Keratinocyte (primary cell): ENCODE data around the gene RNU6-8. TPM values are rescaled to one million over a fixed set of nuclear protein-coding genes. Genes with fewer than 3 reads are reported as not detected.

Experiments
- DNase-seq: peaks from one replicate; pipeline ENCODE4 v3.0.0-alpha.2; 2011; ENCODE audit warnings: low read depth, missing footprints, low spot score
- FAIRE-seq: peaks from 2 replicates; lab custom pipeline; 2011; peaks lifted over from hg19 to GRCh38; lab: Jason Lieb, UNC
- H2AFZ ChIP-seq: 2 replicates; pipeline ENCODE4 v1.6.0; 2012; ENCODE audit warnings: low read length, control low read depth, inconsistent platforms; ENCODE audit not compliant: control insufficient read depth
- H3K27ac ChIP-seq: 2 replicates; pipeline ENCODE4 v1.5.1; 2011; ENCODE audit warnings: low read length; ENCODE audit not compliant: control insufficient read depth, insufficient read depth
- H3K27me3 ChIP-seq: 3 replicates; pipeline ENCODE4 v1.6.0; 2011; ENCODE audit warnings: low read length; ENCODE audit not compliant: control insufficient read depth, insufficient read depth; ENCODE audit errors: extremely low read depth
- H3K36me3 ChIP-seq, 2 experiments: 2 replicates in 1 of 2; 3 replicates in 1 of 2; pipeline ENCODE4 v1.5.1; 2011; ENCODE audit warnings: low read length in 2 of 2, mild to moderate bottlenecking in 1 of 2; ENCODE audit not compliant: control insufficient read depth in 2 of 2, insufficient read depth in 2 of 2; ENCODE audit errors: extremely low read depth in 1 of 2
- H3K4me1 ChIP-seq: 3 replicates; pipeline ENCODE4 v1.5.1; 2011; ENCODE audit warnings: low read length; ENCODE audit not compliant: control insufficient read depth, insufficient read depth; ENCODE audit errors: extremely low read depth
- H3K4me2 ChIP-seq: 3 replicates; pipeline ENCODE4 v1.6.0; 2011; ENCODE audit warnings: low read depth, low read length; ENCODE audit not compliant: control insufficient read depth, insufficient read depth; ENCODE audit errors: extremely low read depth
- H3K4me3 ChIP-seq, 3 experiments: fragments of 200-600 bp in 1 of 3; sonication (generic) in 1 of 3; 2 replicates in 2 of 3; 3 replicates in 1 of 3; pipeline ENCODE4 v1.5.1; 2011 to 2016; ENCODE audit warnings: low read length in 3 of 3, mild to moderate bottlenecking in 3 of 3, control low read depth in 2 of 3, inconsistent platforms in 1 of 3, low read depth in 1 of 3, mixed read lengths in 1 of 3, mixed run types in 1 of 3, moderate library complexity in 1 of 3; ENCODE audit not compliant: control insufficient read depth in 2 of 3, insufficient read depth in 2 of 3; ENCODE audit errors: extremely low read depth in 1 of 3
- H3K79me2 ChIP-seq: 2 replicates; pipeline ENCODE4 v1.6.0; 2012; ENCODE audit warnings: low read length; ENCODE audit not compliant: control insufficient read depth, insufficient read depth
- H3K9ac ChIP-seq: 3 replicates; pipeline ENCODE4 v1.6.0; 2011; ENCODE audit warnings: low read length; ENCODE audit not compliant: control insufficient read depth, insufficient read depth; ENCODE audit errors: extremely low read depth
- H3K9me1 ChIP-seq: 3 replicates; pipeline ENCODE4 v1.6.0; 2011; ENCODE audit warnings: low read length; ENCODE audit not compliant: control insufficient read depth, insufficient read depth; ENCODE audit errors: extremely low read depth
- H3K9me3 ChIP-seq: 2 replicates; pipeline ENCODE4 v1.5.1; 2012; ENCODE audit warnings: low read depth, low read length; ENCODE audit not compliant: control insufficient read depth
- H4K20me1 ChIP-seq: 3 replicates; pipeline ENCODE4 v1.6.0; 2011; ENCODE audit warnings: low read length; ENCODE audit not compliant: control insufficient read depth, insufficient read depth; ENCODE audit errors: extremely low read depth
- EZH2 ChIP-seq: IDR thresholded peaks from one replicate; pipeline ENCODE4 v1.6.1; 2012; ENCODE audit warnings: inconsistent platforms, mild to moderate bottlenecking, low read length, moderate library complexity
- dilution Hi-C: fragments of 300-500 bp; cut with MboI; formaldehyde crosslinking; loops from one replicate; pipeline ENCODE4 v1.7.0; 2020; ENCODE audit warnings: low sequenced_read_pairs; ENCODE audit not compliant: extremely low pct_ligation_motif_present
- polyA plus RNA-seq, 5 experiments: library from polyadenylated mRNA; depleted of rRNA in 3 of 5; stranded (reverse) in 3 of 5; stranded (forward) in 1 of 5; unstranded in 1 of 5; fragments of >200 nt; gene quantifications; 1 replicate in 1 of 5; 2 replicates in 3 of 5; 3 replicates in 1 of 5; pipeline versions ENCODE4 v1.2.1 to v1.2.3, GENCODE V29; 2011 to 2012; ENCODE audit warnings: missing spikeins in 2 of 5, low read depth in 1 of 5, low replicate concordance in 1 of 5
- TF ChIP-seq, protein P1 (sequence below), 3 experiments: IDR thresholded peaks in 1 of 3; conservative IDR thresholded peaks in 1 of 3; optimal IDR thresholded peaks in 1 of 3; 2 replicates in 2 of 3; 3 replicates in 1 of 3; pipeline versions ENCODE3 to v1.5.1; 2011; ENCODE audit warnings: low read length in 3 of 3, mild to moderate bottlenecking in 3 of 3, moderate library complexity in 2 of 3, control low read depth in 1 of 3, inconsistent platforms in 1 of 3; ENCODE audit not compliant: insufficient read depth in 2 of 3; ENCODE audit errors: extremely low read depth in 1 of 3

The RNU6-8 gene
- polyA plus RNA-seq, 1 donor (not counting 4 experiments of a cell fraction or from before 2014, with no cell fraction given) = not detected

DNA sequence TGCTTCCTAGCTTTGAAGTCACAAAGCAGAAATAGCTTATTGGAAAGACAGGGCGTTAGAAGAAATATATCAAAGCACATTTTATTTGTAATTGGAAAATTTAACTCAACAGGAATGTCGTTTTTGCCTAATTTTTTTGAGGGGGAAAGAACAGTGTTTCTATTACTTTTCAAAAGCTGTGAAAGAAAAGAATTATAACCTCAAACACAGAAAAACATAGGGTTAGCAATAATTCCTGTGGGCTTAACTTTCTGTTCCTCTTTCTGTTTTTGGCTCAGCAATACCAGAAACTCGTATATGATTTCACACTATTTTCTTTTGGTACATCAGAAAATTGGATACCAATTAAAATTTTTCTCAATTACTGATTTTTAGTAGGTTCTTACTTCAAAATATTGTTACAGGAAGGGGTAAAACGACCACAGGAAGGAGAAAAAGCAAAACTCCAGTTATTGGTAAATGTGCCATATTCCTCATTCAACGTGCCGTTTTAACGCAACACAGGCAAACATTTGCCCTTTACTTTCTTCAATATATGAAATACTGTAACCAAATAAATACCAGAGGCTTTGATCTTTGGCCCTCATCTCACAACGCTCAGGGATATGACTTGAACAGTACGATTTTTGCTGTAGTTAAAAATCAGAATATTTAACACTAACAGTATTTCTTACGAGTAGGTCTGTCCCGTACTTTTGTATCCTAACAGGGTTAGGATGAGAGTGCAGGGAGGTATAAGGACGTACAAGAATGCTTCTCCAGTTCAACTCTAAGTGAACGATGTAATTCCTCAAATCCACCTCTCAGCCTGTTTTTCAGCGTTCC, 2.5 kb downstream of the RNU6-8 start:
- FAIRE-seq (no peak), DNase-seq (no peak)
- peak overlapping the region; percentile 93 for H2AFZ ChIP-seq
- H3K79me2 ChIP-seq = no peaks in the 10 kb centered on the region
- dilution Hi-C loops = no loop called here
- peak overlapping the region; percentile 49 to 87 (median 73) for H3K4me3 ChIP-seq
- H3K27me3 ChIP-seq = no peaks in the 10 kb centered on the region
- H3K9ac ChIP-seq = peak overlapping the region; percentile 71
- H3K4me1 ChIP-seq = peaks cover 20% of the 10 kb centered on the region
- H3K27ac ChIP-seq = no peak overlapping the region
- H3K9me1 ChIP-seq = peaks cover 2% of the 10 kb centered on the region
- H3K36me3 ChIP-seq = no peaks in the 10 kb centered on the region
- H3K9me3 ChIP-seq = no peaks in the 10 kb centered on the region
- H3K4me2 ChIP-seq = peak overlapping the region; percentile 97
- TF ChIP-seq EZH2 = no peak
- TF ChIP-seq, protein P1, sequence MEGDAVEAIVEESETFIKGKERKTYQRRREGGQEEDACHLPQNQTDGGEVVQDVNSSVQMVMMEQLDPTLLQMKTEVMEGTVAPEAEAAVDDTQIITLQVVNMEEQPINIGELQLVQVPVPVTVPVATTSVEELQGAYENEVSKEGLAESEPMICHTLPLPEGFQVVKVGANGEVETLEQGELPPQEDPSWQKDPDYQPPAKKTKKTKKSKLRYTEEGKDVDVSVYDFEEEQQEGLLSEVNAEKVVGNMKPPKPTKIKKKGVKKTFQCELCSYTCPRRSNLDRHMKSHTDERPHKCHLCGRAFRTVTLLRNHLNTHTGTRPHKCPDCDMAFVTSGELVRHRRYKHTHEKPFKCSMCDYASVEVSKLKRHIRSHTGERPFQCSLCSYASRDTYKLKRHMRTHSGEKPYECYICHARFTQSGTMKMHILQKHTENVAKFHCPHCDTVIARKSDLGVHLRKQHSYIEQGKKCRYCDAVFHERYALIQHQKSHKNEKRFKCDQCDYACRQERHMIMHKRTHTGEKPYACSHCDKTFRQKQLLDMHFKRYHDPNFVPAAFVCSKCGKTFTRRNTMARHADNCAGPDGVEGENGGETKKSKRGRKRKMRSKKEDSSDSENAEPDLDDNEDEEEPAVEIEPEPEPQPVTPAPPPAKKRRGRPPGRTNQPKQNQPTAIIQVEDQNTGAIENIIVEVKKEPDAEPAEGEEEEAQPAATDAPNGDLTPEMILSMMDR (optimal IDR thresholded peaks at IDR 0.05 in 1 of 3, IDR thresholded peaks at IDR 0.05 in 1 of 3, conservative IDR thresholded peaks at IDR 0.05 in 1 of 3; ENCODE audit: extremely low read depth in 1 of 3, insufficient read depth in 2 of 3, low read length in 3 of 3) = no peak
- no peaks in the 10 kb centered on the region for H4K20me1 ChIP-seq

- H2AFZ ChIP-seq = no peak overlapping the region
- TF ChIP-seq, protein P1 (optimal IDR thresholded peaks at IDR 0.05 in 1 of 3, IDR thresholded peaks at IDR 0.05 in 1 of 3, conservative IDR thresholded peaks at IDR 0.05 in 1 of 3; ENCODE audit: extremely low read depth in 1 of 3, insufficient read depth in 2 of 3, low read length in 3 of 3) = no peak
- no peak for TF ChIP-seq EZH2
- peaks cover 11% of the 10 kb centered on the region for H3K4me1 ChIP-seq
- no peaks in the 10 kb centered on the region for H3K27me3 ChIP-seq
- H4K20me1 ChIP-seq = no peaks in the 10 kb centered on the region
- no peak overlapping the region for H3K4me3 ChIP-seq
- H3K79me2 ChIP-seq = no peaks in the 10 kb centered on the region
- dilution Hi-C loops = no loop called here
- H3K9me3 ChIP-seq = no peaks in the 10 kb centered on the region
- FAIRE-seq = no peak
- H3K27ac ChIP-seq = no peak overlapping the region
- H3K4me2 ChIP-seq = no peak overlapping the region
- no peak overlapping the region for H3K9ac ChIP-seq
- no peaks in the 10 kb centered on the region for H3K36me3 ChIP-seq
- DNase-seq = no peak
- H3K9me1 ChIP-seq = peaks cover 2% of the 10 kb centered on the region
Observed at GRCh38 chr14:32197919-32198318, 5.2 kb downstream of the RNU6-8 start.
